HepG2 (cell line): ENCODE measurements around the gene ZNF19. TPM values are rescaled to one million over a fixed set of nuclear protein-coding genes. Genes with fewer than 3 reads are reported as not detected.

Experiments used
- ARNT ChIP-seq: fragments of 450-650 bp; IDR thresholded peaks from 2 replicates; pipeline ENCODE4 v1.6.1; 2017
- ATAD3A ChIP-seq: sonication (generic); formaldehyde crosslinking; IDR thresholded peaks from 2 replicates; pipeline ENCODE4 v1.4.0; 2020; ENCODE audit warnings: missing genetic modification reagents
- BHLHE40 ChIP-seq: IDR thresholded peaks from 2 replicates; pipeline ENCODE4 v1.6.1; 2011; ENCODE audit warnings: low read length, improper control_type of control experiment
- EZH2 ChIP-seq: conservative IDR thresholded peaks from 2 replicates; pipeline ENCODE4 v1.6.1; 2012; ENCODE audit warnings: mild to moderate bottlenecking, low read depth, low read length, moderate library complexity
- FOSL1 ChIP-seq: sonication (generic); formaldehyde crosslinking; IDR thresholded peaks from 2 replicates; pipeline ENCODE4 v1.9.0; 2021; ENCODE audit warnings: missing genetic modification reagents, borderline replicate concordance
- FOXJ3 ChIP-seq: sonication (generic); formaldehyde crosslinking; IDR thresholded peaks from 2 replicates; pipeline ENCODE4 v1.4.0; 2020; ENCODE audit warnings: missing genetic modification reagents, mild to moderate bottlenecking, borderline replicate concordance
- HNRNPL ChIP-seq: fragments of 200-400 bp; formaldehyde crosslinking; IDR thresholded peaks from 2 replicates; pipeline ENCODE4 v1.6.1; 2017; ENCODE audit warnings: mild to moderate bottlenecking, low read depth, low read length
- SRSF9 ChIP-seq: fragments of 200-400 bp; formaldehyde crosslinking; IDR thresholded peaks from 2 replicates; pipeline ENCODE4 v1.6.1; 2018; ENCODE audit warnings: borderline replicate concordance, mild to moderate bottlenecking, low read depth, low read length; ENCODE audit not compliant: insufficient read depth, poor library complexity, severe bottlenecking
- TAF1 ChIP-seq: sonication (generic); formaldehyde crosslinking; IDR thresholded peaks from 2 replicates; pipeline ENCODE4 v1.4.0; 2020; ENCODE audit warnings: missing genetic modification reagents
- ZBTB20 ChIP-seq: sonication (generic); formaldehyde crosslinking; IDR thresholded peaks from 2 replicates; pipeline ENCODE4 v1.8.1; 2023; ENCODE audit warnings: missing genetic modification reagents, low read depth, mild to moderate bottlenecking, borderline replicate concordance
- ZFAT ChIP-seq: sonication (generic); formaldehyde crosslinking; conservative IDR thresholded peaks from 2 replicates; pipeline ENCODE4 v1.8.1; 2023; ENCODE audit warnings: missing genetic modification reagents, inconsistent platforms
- ZIK1 ChIP-seq: sonication (generic); formaldehyde crosslinking; IDR thresholded peaks from 2 replicates; pipeline ENCODE4 v1.5.0; 2020; ENCODE audit warnings: mild to moderate bottlenecking, low read depth, missing genetic modification reagents, borderline replicate concordance
- ZNF326 ChIP-seq: sonication (generic); formaldehyde crosslinking; IDR thresholded peaks from 2 replicates; pipeline ENCODE4 v1.4.0; 2020; ENCODE audit warnings: missing genetic modification reagents, borderline replicate concordance
- ZNF367 ChIP-seq: sonication (generic); formaldehyde crosslinking; IDR thresholded peaks from 2 replicates; pipeline ENCODE4 v1.4.0; 2020; ENCODE audit warnings: missing genetic modification reagents, borderline replicate concordance
- ZNF530 ChIP-seq: sonication (generic); formaldehyde crosslinking; IDR thresholded peaks from 2 replicates; pipeline ENCODE4 v1.5.0; 2020; ENCODE audit warnings: low read depth, mild to moderate bottlenecking, missing genetic modification reagents
- ZNF678 ChIP-seq: sonication (generic); formaldehyde crosslinking; IDR thresholded peaks from 2 replicates; pipeline ENCODE4 v1.4.0; 2020; ENCODE audit warnings: mild to moderate bottlenecking, missing genetic modification reagents
- polyA plus RNA-seq, 8 experiments: library from polyadenylated mRNA; depleted of rRNA in 3 of 8; stranded (reverse) in 7 of 8; unstranded in 1 of 8; fragments of >200 nt; fragmentation: Illumina TruSeq in 4 of 8; extraction: Trizol in 4 of 8; gene quantifications; 2 replicates each; pipeline versions ENCODE4 v1.2.1 to v1.2.3, GENCODE V29; 2011 to 2016; ENCODE audit warnings: low read depth in 4 of 8, missing spikeins in 1 of 8, mixed read lengths in 1 of 8; ENCODE audit not compliant: insufficient read depth in 1 of 8
- total RNA-seq, 5 experiments: library from RNA; depleted of rRNA; stranded (reverse); fragments of >200 nt; fragmentation: Illumina TruSeq; extraction: Trizol; gene quantifications; 2 replicates each; pipeline ENCODE4 v1.2.3, GENCODE V29; 2016; ENCODE audit warnings: low read depth in 1 of 5
- TF ChIP-seq, protein P1 (sequence below): sonication (generic); formaldehyde crosslinking; IDR thresholded peaks from 2 replicates; pipeline ENCODE4 v1.8.1; 2023; ENCODE audit warnings: mild to moderate bottlenecking, inconsistent platforms, moderate library complexity, missing genetic modification reagents, borderline replicate concordance
- TF ChIP-seq, protein P2 (sequence below): sonication (generic); formaldehyde crosslinking; IDR thresholded peaks from 2 replicates; pipeline ENCODE4 v1.5.0; 2020; ENCODE audit warnings: mild to moderate bottlenecking, missing genetic modification reagents
- TF ChIP-seq, protein P3 (sequence below): sonication (generic); formaldehyde crosslinking; IDR thresholded peaks from 2 replicates; pipeline ENCODE4 v1.4.0; 2020; ENCODE audit warnings: mild to moderate bottlenecking, missing genetic modification reagents, borderline replicate concordance
- TF ChIP-seq, protein P4 (sequence below): sonication (generic); formaldehyde crosslinking; IDR thresholded peaks from 2 replicates; pipeline ENCODE4 v1.4.0; 2020; ENCODE audit warnings: mild to moderate bottlenecking, missing genetic modification reagents
- TF ChIP-seq, protein P5 (sequence below): sonication (generic); formaldehyde crosslinking; IDR thresholded peaks from 2 replicates; pipeline ENCODE4 v1.4.0; 2020; ENCODE audit warnings: missing genetic modification reagents

ZNF19 gene
- total and polyA plus RNA-seq, 2 of the 13 experiments (the other 11 are each of a cell fraction or from before 2014, with no cell fraction given), result 3.2 to 5.8 TPM

DNA sequence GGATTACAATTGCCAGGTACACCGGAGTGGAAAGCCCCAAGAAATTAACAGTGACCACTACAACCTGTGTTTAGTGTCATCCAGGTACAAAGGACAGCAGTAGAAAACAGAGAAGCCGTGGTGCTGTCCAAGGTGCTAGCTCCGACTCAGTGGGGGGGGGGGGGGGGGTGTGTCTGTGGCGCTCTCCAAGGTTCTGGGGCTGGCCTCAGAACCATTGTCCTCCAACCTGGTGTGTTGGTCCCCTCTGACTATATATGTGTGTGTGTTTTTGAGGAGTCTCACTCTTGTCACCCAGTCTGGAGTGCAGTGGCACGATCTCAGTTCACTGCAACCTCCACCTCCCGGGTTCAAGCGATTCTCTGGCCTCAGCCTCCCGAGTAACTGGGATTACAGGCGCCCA is 21.3 kb downstream of the ZNF19 start (continued):
- TF ChIP-seq, protein P1, sequence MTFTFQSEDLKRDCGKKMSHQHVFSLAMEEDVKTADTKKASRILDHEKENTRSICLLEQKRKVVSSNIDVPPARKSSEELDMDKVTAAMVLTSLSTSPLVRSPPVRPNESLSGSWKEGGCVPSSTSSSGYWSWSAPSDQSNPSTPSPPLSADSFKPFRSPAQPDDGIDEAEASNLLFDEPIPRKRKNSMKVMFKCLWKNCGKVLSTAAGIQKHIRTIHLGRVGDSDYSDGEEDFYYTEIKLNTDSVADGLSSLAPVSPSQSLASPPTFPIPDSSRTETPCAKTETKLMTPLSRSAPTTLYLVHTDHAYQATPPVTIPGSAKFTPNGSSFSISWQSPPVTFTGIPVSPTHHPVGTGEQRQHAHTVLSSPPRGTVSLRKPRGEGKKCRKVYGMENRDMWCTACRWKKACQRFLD (CRISPR knock-in tag), result peak; percentile 98
- TF ChIP-seq ZFAT (CRISPR knock-in tag) (peak; percentile 68; the same call in 1 of the 2 replicates), ZNF530 (CRISPR knock-in tag) (peak; percentile 96), ZNF678 (peak; percentile 94), ZIK1 (CRISPR knock-in tag) (peak; percentile 65; the same call in 1 of the 2 replicates), HNRNPL (no peak), ARNT (no peak), TAF1 (CRISPR knock-in tag) (0 out of 2 replicates have a peak, but pooled peaks have one; percentile 25), FOXJ3 (CRISPR knock-in tag) (0 out of 2 replicates have a peak, but pooled peaks have one; percentile 32), ZNF326 (CRISPR knock-in tag) (peak; percentile 68; the same call in 1 of the 2 replicates), SRSF9 (no peak), EZH2 (no peak), FOSL1 (peak; percentile 54; the same call in 1 of the 2 replicates), ZNF367 (CRISPR knock-in tag) (peak; percentile 81; the same call in 1 of the 2 replicates), BHLHE40 (no peak), ZBTB20 (CRISPR knock-in tag) (peak; percentile 79; the same call in 1 of the 2 replicates), ATAD3A (CRISPR knock-in tag) (peak; percentile 93)
- TF ChIP-seq, protein P2, sequence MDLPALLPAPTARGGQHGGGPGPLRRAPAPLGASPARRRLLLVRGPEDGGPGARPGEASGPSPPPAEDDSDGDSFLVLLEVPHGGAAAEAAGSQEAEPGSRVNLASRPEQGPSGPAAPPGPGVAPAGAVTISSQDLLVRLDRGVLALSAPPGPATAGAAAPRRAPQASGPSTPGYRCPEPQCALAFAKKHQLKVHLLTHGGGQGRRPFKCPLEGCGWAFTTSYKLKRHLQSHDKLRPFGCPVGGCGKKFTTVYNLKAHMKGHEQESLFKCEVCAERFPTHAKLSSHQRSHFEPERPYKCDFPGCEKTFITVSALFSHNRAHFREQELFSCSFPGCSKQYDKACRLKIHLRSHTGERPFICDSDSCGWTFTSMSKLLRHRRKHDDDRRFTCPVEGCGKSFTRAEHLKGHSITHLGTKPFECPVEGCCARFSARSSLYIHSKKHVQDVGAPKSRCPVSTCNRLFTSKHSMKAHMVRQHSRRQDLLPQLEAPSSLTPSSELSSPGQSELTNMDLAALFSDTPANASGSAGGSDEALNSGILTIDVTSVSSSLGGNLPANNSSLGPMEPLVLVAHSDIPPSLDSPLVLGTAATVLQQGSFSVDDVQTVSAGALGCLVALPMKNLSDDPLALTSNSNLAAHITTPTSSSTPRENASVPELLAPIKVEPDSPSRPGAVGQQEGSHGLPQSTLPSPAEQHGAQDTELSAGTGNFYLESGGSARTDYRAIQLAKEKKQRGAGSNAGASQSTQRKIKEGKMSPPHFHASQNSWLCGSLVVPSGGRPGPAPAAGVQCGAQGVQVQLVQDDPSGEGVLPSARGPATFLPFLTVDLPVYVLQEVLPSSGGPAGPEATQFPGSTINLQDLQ, result 0 out of 2 replicates have a peak, but pooled peaks have one; percentile 68
- TF ChIP-seq, protein P3, sequence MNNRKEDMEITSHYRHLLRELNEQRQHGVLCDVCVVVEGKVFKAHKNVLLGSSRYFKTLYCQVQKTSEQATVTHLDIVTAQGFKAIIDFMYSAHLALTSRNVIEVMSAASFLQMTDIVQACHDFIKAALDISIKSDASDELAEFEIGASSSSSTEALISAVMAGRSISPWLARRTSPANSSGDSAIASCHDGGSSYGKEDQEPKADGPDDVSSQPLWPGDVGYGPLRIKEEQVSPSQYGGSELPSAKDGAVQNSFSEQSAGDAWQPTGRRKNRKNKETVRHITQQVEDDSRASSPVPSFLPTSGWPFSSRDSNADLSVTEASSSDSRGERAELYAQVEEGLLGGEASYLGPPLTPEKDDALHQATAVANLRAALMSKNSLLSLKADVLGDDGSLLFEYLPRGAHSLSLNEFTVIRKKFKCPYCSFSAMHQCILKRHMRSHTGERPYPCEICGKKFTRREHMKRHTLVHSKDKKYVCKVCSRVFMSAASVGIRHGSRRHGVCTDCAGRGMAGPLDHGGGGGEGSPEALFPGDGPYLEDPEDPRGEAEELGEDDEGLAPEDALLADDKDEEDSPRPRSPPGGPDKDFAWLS (CRISPR knock-in tag), result no peak
- TF ChIP-seq, protein P4, sequence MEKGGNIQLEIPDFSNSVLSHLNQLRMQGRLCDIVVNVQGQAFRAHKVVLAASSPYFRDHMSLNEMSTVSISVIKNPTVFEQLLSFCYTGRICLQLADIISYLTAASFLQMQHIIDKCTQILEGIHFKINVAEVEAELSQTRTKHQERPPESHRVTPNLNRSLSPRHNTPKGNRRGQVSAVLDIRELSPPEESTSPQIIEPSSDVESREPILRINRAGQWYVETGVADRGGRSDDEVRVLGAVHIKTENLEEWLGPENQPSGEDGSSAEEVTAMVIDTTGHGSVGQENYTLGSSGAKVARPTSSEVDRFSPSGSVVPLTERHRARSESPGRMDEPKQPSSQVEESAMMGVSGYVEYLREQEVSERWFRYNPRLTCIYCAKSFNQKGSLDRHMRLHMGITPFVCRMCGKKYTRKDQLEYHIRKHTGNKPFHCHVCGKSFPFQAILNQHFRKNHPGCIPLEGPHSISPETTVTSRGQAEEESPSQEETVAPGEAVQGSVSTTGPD, result 0 out of 2 replicates have a peak, but pooled peaks have one; percentile 59
- TF ChIP-seq, protein P5, sequence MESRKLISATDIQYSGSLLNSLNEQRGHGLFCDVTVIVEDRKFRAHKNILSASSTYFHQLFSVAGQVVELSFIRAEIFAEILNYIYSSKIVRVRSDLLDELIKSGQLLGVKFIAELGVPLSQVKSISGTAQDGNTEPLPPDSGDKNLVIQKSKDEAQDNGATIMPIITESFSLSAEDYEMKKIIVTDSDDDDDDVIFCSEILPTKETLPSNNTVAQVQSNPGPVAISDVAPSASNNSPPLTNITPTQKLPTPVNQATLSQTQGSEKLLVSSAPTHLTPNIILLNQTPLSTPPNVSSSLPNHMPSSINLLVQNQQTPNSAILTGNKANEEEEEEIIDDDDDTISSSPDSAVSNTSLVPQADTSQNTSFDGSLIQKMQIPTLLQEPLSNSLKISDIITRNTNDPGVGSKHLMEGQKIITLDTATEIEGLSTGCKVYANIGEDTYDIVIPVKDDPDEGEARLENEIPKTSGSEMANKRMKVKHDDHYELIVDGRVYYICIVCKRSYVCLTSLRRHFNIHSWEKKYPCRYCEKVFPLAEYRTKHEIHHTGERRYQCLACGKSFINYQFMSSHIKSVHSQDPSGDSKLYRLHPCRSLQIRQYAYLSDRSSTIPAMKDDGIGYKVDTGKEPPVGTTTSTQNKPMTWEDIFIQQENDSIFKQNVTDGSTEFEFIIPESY, result no peak
